GM18858 (cell line): ENCODE results near the gene DNMT3A.

ENCODE experiments used
- ATAC-seq: cut with Tn5 transposase; IDR thresholded peaks from one replicate; pipeline ENCODE4 v1.9.1; 2021; ENCODE audit not compliant: unreplicated experiment

The DNMT3A gene

GRCh38 chr2:25245141-25245540, 96.6 kb downstream of the DNMT3A start:
- no peak for ATAC-seq

GRCh38 chr2:25243995-25244394, 97.7 kb downstream of the DNMT3A start:
- ATAC-seq, result no peak

GRCh38 chr2:25241452-25241851, 100.3 kb downstream of the DNMT3A start:
- no peak for ATAC-seq

- ATAC-seq, result no peak
Observed at GRCh38 chr2:25240636-25241035, 101.1 kb downstream of the DNMT3A start.

- ATAC-seq, result no peak
Observed at GRCh38 chr2:25238920-25239319, 102.8 kb downstream of the DNMT3A start.

- no peak for ATAC-seq
Observed at GRCh38 chr2:25237764-25238163, 104.0 kb downstream of the DNMT3A start.

- no peak for ATAC-seq
Observed at GRCh38 chr2:25236736-25237135, 105.0 kb downstream of the DNMT3A start.

GRCh38 chr2:25234738-25235137, 107.0 kb downstream of the DNMT3A start:
- ATAC-seq, result no peak

GRCh38 chr2:25233916-25234605, 107.7 kb downstream of the DNMT3A start:
- no peak for ATAC-seq

- no peak for ATAC-seq
Observed at GRCh38 chr2:25232248-25232825, 109.4 kb downstream of the DNMT3A start.

GRCh38 chr2:25230948-25231311, 110.8 kb downstream of the DNMT3A start:
- ATAC-seq, result no peak

- no peak for ATAC-seq
Observed at GRCh38 chr2:25230198-25230947, 111.4 kb downstream of the DNMT3A start.

- ATAC-seq, result no peak
Observed at GRCh38 chr2:25229279-25230197, 112.2 kb downstream of the DNMT3A start.

- ATAC-seq, result no peak
Observed at GRCh38 chr2:25228848-25229278, 112.9 kb downstream of the DNMT3A start.

- no peak for ATAC-seq
Observed at GRCh38 chr2:25227576-25227975, 114.1 kb downstream of the DNMT3A start.

GRCh38 chr2:25226827-25227226, 114.9 kb downstream of the DNMT3A start:
- no peak for ATAC-seq

- no peak for ATAC-seq
Observed at GRCh38 chr2:25222477-25223121, 119.1 kb downstream of the DNMT3A start.

- no peak for ATAC-seq
Observed at GRCh38 chr2:25221579-25221978, 120.1 kb downstream of the DNMT3A start.

GRCh38 chr2:25220313-25220712, 121.4 kb downstream of the DNMT3A start:
- no peak for ATAC-seq

- no peak for ATAC-seq
Observed at GRCh38 chr2:25219621-25220020, 122.1 kb downstream of the DNMT3A start.

GRCh38 chr2:25218100-25218499, 123.6 kb downstream of the DNMT3A start:
- ATAC-seq, result no peak
